HG03565 (cell line): ENCODE measurements around the gene TEAD4.
"Not testable (repeated sequence)": the region's sequence is repeated elsewhere in the genome, so short reads cannot be mapped to it uniquely, and the experiment has no call there.

Experiments used
- ATAC-seq: cut with Tn5 transposase; IDR thresholded peaks from one replicate; pipeline ENCODE4 v1.9.1; 2021; ENCODE audit warnings: mild to moderate bottlenecking, moderate library complexity; ENCODE audit not compliant: unreplicated experiment

TEAD4 gene

DNA sequence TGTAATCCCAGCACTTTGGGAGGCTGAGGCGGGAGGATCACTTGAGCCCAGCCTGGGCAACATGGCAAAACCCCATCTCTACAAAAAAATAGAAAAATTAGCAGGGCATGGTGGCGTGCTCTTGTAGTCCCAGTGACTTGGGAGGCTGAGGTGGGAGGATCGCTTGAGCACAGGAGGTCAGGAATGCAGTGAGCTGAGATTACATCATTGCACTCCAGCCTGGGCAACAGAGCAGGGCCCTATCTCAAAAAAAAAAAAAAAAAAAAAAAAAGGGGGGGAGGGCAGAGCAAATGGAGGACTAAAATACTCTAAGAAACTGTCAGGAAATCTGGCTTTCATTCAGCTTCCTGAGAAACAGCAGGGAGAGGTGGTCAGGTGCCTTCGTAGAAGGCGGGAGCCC lies 86.3 kb downstream of the TEAD4 start:
- ATAC-seq: no peak

DNA sequence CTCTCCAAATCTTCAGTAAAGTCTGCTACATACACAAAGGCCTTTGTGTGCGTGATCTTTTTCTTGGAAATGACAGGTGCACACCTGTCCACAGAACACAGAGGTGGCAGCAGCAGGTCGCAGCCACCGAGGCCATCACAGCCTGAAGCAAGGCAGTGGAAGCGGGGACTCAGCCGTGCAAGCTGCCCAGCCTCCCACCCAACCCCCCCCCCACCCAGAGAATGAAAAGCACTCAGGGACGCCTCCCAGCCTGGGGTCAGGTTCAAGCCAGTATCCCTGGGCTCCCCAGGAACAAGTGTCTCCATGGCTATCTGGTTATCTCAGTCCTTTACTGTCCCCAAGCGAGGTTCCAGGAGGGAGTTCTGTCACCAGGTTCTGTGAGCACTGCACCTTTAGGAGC lies 86.8 kb downstream of the TEAD4 start:
- no peak for ATAC-seq

GRCh38 chr12:3046441-3047200 lies 87.4 kb downstream of the TEAD4 start:
- ATAC-seq: no peak

DNA sequence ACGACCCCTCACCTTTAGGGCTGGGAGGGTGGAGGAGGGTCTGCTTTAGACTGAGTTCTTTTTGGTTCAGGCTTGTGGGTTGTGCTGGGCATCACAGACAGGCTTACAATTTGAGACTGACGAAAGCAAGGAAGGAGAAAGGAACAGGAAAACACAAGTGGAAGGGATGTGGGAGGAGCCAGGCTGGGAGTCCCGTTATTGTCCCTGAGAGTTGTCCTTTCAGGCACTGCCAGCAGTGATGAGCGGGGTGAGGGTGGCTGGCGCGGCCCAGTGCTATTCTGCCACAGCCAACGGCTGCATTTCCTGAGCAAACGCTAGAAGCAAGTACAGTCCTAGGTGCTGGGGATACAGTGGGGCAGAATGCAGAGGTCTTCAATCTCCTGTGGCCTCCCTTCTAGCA lies 88.8 kb downstream of the TEAD4 start:
- no peak for ATAC-seq

DNA sequence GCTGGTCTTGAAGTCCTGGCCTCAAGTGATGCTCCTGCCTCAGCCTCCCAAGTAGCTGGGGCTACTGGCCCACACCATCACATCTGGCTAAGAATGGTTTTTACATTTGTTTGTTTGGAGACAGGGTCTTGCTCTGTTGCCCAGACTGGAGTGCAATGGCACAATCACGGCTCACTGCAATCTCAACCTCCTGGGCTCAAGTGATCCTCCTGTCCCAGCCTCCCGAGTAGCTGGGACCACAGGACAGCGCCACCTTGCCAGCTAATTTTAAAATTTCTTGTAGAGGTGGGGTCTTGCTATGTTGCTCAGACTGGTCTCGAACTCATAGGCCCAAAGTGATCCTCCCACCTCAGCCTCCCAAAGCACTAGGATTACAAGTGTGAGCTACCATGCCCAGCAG lies 89.3 kb downstream of the TEAD4 start:
- no peak for ATAC-seq

DNA sequence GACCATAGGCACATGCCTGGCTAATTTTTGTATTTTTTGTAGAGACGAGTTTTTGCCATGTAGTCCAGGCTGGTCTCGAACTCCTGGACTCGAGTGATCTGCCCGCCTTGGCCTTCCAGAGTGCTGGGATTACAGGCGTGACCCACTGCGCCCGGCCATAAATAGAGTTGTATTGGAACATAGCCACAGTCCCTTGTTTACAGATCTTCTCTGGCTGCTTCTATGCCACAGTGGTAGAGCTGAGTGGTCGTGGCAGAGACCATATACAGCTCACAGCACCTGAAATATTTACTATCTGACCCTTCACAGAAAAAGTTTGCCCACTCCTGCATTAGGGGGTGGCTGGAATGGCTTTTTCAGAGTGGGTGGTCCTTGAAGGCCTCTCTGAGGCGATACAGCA lies 90.0 kb downstream of the TEAD4 start:
- no peak for ATAC-seq

DNA sequence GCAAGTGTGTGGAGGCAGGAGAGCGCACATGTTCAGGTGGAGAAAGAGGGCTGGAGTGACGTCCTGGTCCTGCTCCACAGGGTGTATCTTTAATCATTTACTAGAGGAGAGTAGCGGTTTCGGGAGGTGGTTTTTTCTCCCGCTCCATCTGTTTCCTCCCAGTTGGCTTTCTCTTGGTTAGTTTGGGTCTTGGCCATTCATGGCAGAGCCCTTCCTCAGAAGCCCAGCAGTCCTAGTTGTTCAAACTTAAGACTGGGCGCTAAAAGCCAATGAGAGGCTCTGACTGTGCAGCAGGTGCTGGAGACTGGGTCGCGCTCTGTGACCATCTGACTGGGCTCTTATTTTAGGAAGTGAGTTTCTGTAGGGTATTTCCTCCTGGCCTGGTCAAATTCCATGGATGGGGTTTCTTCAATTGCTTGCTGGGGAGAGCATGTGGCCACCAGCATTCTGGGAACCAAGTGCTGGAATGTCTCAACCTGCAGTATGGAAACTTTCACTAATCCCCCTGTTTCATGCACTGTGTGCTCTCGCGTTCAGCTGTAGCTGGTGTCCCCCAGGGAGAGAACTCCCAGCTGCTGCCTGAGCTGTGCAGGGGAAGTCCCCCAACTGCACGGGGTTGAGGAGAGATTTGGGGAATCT lies 90.5 kb downstream of the TEAD4 start:
- no peak for ATAC-seq

DNA sequence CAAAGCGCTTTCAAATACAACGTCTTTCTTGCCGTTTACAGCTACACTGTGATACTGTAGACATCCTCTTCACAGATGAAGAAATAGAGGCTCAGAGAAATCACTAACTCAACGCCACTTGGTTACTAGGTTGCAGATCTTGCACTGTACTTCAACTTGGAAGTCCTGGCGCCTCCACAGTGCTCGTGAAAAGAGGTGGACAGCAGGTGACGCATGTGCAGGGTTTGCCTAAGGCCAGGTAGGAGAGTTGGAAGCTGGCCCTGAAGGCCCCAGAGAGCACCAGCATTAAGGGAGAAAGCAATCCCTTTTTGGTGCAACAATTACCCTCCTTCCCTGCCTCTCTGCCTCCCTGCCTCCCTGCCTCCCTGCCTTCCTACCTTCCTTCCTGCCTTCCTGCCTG lies 95.2 kb downstream of the TEAD4 start:
- ATAC-seq: no peak

DNA sequence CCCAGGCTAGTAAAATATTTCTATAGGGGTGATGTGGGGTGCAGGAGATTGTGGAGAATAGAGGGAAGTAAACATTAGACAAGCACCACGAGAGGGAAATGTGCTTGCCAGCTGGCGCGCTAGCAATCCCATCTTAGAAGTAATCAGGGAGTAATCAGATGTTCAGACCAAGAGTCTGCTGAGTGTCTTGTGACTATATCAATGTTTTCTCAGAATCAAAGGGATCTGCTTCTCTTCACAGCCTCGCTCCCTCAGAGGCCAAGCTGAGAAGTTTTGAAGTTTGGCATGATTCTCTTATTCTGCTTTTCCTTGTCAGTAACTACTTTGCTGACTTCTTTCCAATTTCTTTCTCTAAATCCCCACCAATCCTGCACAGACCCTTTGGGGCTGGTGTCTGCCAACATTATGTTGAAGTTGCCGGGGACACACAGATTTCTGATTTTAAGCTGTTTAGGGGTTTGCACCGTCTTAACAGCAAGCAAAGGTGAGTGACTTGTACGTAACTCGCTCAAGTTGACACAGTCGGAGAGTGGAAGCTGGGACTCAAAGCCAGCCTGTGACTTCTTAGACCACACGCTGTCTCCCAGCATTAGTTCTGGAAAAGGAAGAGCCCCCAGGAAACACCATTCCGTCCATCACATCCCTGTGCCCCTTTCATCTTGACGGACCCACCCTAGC lies 96.0 kb downstream of the TEAD4 start:
- no peak for ATAC-seq

DNA sequence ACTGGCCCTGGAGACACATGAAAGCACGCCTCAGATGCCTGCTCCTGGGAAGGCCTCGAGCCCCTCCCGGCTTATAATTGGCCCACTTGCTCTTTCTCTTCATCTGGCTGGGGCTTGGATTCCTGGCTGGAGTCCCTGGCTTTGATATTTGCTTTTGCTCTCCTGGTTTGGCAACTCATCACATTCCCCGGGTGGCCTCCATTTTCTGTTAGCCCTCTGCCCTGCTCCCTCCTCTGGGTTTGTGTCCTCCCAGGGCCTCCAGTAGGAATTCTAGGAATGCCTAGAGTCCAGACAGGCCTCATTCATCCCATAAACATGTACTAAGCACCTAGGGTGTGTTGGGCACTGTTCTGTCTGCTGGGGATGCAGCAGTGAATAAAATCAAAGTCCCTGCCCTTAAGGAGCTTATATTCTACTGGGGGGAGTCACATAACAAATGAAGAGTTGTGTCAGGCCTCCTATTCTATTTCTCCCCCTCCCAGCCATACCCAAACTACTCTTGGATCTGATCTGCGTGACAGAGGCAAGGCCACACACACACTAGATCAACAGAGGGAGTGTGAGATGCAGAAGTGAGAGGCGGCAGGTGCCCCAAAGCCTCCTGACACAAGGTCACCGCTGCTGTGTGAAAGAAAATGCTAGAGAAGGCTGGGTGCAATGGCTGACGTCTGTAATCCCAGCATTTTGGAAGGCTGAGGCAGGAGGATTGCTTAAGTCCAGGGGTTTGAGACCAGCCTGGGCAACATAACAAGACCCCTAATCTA lies 96.7 kb downstream of the TEAD4 start:
- ATAC-seq: no peak

- ATAC-seq: no peak
Measured at GRCh38 chr12:3061059-3061458, 101.9 kb downstream of the TEAD4 start.

DNA sequence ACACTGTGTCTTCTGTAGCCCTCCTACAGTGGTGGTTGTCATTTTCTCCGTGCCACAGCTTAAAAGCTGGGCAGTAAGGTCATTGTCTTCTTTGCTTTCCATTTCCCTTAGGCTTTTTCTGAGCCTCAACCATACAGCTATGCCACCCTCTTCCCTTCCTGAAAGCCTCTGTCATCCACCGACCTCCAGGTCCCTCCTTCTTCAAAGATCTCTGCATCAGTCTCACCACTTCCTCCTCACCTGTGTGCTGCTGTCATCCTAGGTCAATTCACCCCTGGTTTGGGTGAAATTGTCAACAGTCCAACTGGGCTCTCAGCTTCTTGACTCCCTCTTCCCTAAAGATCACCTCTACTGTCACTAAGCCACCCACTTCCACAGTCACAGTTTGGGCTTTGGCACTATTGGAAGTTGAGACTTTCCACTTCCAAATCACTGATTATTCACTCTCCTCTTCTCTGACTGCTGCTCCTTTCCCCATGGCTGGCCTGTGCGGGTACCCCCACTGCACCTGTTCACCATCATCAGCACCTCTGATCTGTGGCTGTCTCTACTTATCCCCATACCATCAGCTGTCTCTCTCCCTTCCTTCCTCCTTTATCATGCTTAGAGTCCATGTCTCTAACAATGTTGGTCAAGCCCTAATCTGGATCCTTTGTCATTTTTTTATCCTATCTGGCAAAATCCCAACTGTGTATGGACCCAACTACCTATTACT lies 102.5 kb downstream of the TEAD4 start:
- no peak for ATAC-seq

- ATAC-seq: no peak
Measured at GRCh38 chr12:3065300-3065699, 106.1 kb downstream of the TEAD4 start.

GRCh38 chr12:3065846-3066245 lies 106.6 kb downstream of the TEAD4 start:
- not testable (repeated sequence) for ATAC-seq

DNA sequence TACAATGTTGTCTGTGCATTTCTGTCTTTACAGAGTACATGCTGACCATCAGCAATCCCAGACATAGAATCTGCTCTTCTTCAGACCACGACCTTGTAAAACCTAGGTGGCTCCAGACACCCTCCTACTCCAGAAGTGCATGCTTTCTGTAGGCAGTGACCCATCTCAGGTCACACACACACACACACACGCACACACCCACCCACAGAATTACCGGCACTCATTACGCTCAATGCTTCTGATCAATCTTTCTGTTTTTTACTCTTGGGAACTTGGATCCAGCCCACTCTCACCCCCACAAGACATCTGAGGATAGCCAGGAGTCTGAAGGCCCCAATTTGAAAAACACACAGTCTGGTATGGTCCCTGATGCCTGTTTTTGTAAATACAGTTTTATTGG lies 110.5 kb downstream of the TEAD4 start:
- no peak for ATAC-seq

DNA sequence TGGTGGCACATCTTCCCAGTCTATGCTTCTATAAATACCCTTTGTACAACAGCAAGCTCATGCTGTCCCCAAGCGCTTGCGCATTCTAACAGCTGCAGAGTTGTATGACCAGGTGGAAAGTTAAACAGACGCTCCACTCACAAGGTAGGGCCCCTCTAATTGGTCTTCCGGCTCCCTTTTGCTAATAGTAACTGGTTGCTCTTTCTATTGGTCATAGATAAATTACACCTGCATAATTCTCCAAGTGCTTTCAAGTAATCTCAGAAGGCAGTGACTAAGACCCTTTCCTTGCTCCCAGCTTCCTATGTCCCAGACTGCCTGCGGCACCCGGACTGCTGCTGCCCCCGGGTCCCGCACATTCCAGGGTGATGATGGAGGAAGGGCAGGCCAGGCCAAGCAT lies 111.9 kb downstream of the TEAD4 start:
- ATAC-seq: no peak

DNA sequence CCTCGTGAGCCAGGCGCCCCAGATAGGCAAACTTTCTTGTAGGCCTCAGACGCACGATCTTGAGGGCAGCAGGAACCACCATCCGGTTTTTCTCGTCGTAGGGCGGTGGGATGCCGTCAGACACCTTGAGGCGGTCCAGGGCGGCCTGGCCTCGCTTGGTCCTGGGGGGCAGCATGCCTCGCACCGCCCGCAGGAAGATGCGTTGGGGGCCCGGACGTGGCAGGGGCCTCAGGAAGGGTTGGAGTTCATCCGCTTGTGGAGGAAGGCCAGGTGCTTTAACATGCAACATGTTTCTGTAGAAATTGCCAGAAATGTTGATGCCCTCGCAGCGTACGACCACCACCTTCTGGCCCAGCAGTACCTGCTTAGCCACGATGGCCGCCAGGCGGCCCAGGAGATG lies 112.5 kb downstream of the TEAD4 start:
- no peak for ATAC-seq

- ATAC-seq: no peak
Measured at GRCh38 chr12:3073438-3074250, 114.4 kb downstream of the TEAD4 start.

DNA sequence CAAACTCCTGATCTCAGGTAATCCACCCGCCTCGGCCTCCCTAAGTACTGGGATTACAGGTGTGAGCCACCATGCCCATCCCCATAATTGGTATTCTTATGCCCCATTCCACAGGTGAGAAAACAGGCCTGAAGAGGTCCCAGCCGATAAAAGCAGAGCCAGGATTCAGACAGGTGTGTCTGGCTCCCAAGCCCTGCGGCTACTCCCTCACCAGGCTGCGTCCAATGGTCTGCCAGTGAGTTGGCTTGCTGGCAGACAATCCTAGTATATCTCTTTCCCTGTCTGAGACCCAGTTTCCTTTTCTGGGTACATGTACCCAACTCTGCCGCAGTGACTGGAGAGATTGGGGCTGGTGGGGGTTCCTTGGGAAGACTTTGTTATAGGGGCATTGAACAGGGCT lies 116.1 kb downstream of the TEAD4 start:
- ATAC-seq: no peak
